H1 (cell line): ENCODE measurements around the gene MGMT. TPM values are rescaled to one million over a fixed set of nuclear protein-coding genes. Genes with fewer than 3 reads are reported as not detected.

Experiments
- CTCF ChIA-PET: fragments of 300-600 bp; sonication (Branson Sonifier 250); formaldehyde crosslinking; loops from one replicate; lab custom pipeline; 2021; ENCODE audit not compliant: partially characterized antibody; lab: Charles Lee
- POLR2A ChIA-PET: fragments of 300-600 bp; sonication (Branson Sonifier 250); formaldehyde crosslinking; loops from one replicate; lab custom pipeline; 2021; ENCODE audit warnings: inconsistent platforms; ENCODE audit not compliant: partially characterized antibody; lab: Charles Lee
- DNase-seq, 2 experiments: peaks; one replicate each; pipeline versions ENCODE4 v3.0.0 to v3.0.0-alpha.2; 2010 to 2022; ENCODE audit warnings: low spot score in 2 of 2, low read depth in 1 of 2, mixed read lengths in 1 of 2
- FAIRE-seq: peaks from 2 replicates; lab custom pipeline; 2011; peaks lifted over from hg19 to GRCh38; lab: Jason Lieb, UNC
- H2AFZ ChIP-seq: 2 replicates; pipeline ENCODE4 v1.8.1; 2012; ENCODE audit warnings: low read length, inconsistent platforms
- H2AK5ac ChIP-seq: 2 replicates; pipeline ENCODE4 v1.6.1; 2013; ENCODE audit warnings: low read depth, low read length
- H2BK120ac ChIP-seq: replicated peaks from 2 replicates; pipeline ENCODE3; 2013; ENCODE audit warnings: low read depth, low read length, inconsistent platforms
- H2BK12ac ChIP-seq: 2 replicates; pipeline ENCODE4 v1.6.1; 2013; ENCODE audit warnings: low read depth, low read length
- H2BK15ac ChIP-seq: 2 replicates; pipeline ENCODE4 v1.6.1; 2013; ENCODE audit warnings: low read length
- H2BK20ac ChIP-seq: 2 replicates; pipeline ENCODE4 v1.6.1; 2013; ENCODE audit warnings: low read length
- H2BK5ac ChIP-seq: 2 replicates; pipeline ENCODE4 v1.6.1; 2013; ENCODE audit warnings: low read depth, low read length
- H3K14ac ChIP-seq: 2 replicates; pipeline ENCODE4 v1.6.1; 2013; ENCODE audit warnings: inconsistent platforms; ENCODE audit not compliant: insufficient read length
- H3K18ac ChIP-seq: 2 replicates; pipeline ENCODE4 v1.6.1; 2013; ENCODE audit warnings: low read length; ENCODE audit errors: extremely low read depth
- H3K23ac ChIP-seq: 2 replicates; pipeline ENCODE4 v1.6.1; 2013; ENCODE audit warnings: inconsistent platforms; ENCODE audit not compliant: insufficient read length
- H3K23me2 ChIP-seq: 2 replicates; pipeline ENCODE4 v1.6.1; 2013; ENCODE audit warnings: low read depth, low read length
- H3K27ac ChIP-seq: 2 replicates; pipeline ENCODE4 v1.6.1; 2011; ENCODE audit warnings: low read depth, low read length, inconsistent platforms
- H3K27me3 ChIP-seq, 4 experiments: replicated peaks in 1 of 4; 1 replicate in 1 of 4; 2 replicates in 3 of 4; pipeline versions ENCODE4 v1.6.1 to v1.8.1; 2011 to 2013; ENCODE audit warnings: low read length in 3 of 4, mild to moderate bottlenecking in 3 of 4, inconsistent platforms in 2 of 4, mixed read lengths in 2 of 4, moderate library complexity in 1 of 4; ENCODE audit not compliant: control insufficient read depth in 3 of 4, insufficient read depth in 3 of 4; ENCODE audit errors: extremely low read depth in 1 of 4
- H3K36me3 ChIP-seq, 4 experiments: 2 replicates each; pipeline versions ENCODE4 v1.6.1 to v1.8.1; 2011 to 2013; ENCODE audit warnings: mild to moderate bottlenecking in 4 of 4, low read length in 3 of 4, moderate library complexity in 2 of 4, control low read depth in 1 of 4, inconsistent platforms in 1 of 4; ENCODE audit not compliant: insufficient read depth in 4 of 4, control insufficient read depth in 2 of 4
- H3K4ac ChIP-seq: replicated peaks from 2 replicates; pipeline ENCODE3; 2013; ENCODE audit warnings: low read length, low read depth, mixed read lengths, inconsistent platforms; ENCODE audit not compliant: insufficient read length
- H3K4me1 ChIP-seq, 4 experiments: replicated peaks in 1 of 4; 1 replicate in 1 of 4; 2 replicates in 3 of 4; pipeline versions ENCODE4 v1.6.1 to v1.8.1; 2011 to 2013; ENCODE audit warnings: low read length in 3 of 4, inconsistent platforms in 2 of 4, mixed read lengths in 1 of 4; ENCODE audit not compliant: insufficient read depth in 4 of 4, control insufficient read depth in 3 of 4
- H3K4me2 ChIP-seq, 2 experiments: 2 replicates each; pipeline versions ENCODE4 v1.6.1 to v1.8.1; 2011 to 2013; ENCODE audit warnings: low read depth in 2 of 2, low read length in 2 of 2, control low read depth in 1 of 2, inconsistent platforms in 1 of 2, mild to moderate bottlenecking in 1 of 2; ENCODE audit not compliant: insufficient read depth in 1 of 2
- H3K4me3 ChIP-seq, 4 experiments: fragments of 200-600, 300-600 bp in 1 of 4; sonication (generic), shearing (Covaris generic), sonication (Bioruptor Twin) in 1 of 4; 2 replicates each; pipeline versions ENCODE4 v1.5.1 to v1.8.1; 2011 to 2016; ENCODE audit warnings: low read length in 4 of 4, low read depth in 3 of 4, control low read depth in 2 of 4, inconsistent platforms in 2 of 4, mild to moderate bottlenecking in 2 of 4, mixed read lengths in 1 of 4, moderate library complexity in 1 of 4; ENCODE audit not compliant: insufficient read depth in 2 of 4; ENCODE audit errors: extremely low read depth in 1 of 4
- H3K56ac ChIP-seq: replicated peaks from 2 replicates; pipeline ENCODE3; 2013; ENCODE audit warnings: low read depth, mild to moderate bottlenecking, mixed read lengths, low read length, inconsistent platforms; ENCODE audit not compliant: insufficient read length
- H3K79me1 ChIP-seq: 2 replicates; pipeline ENCODE4 v1.6.1; 2013; ENCODE audit warnings: low read depth, low read length, control low read depth
- H3K79me2 ChIP-seq, 2 experiments: 2 replicates each; pipeline versions ENCODE4 v1.6.1 to v1.8.1; 2012 to 2013; ENCODE audit warnings: low read length in 2 of 2, mild to moderate bottlenecking in 2 of 2, inconsistent platforms in 1 of 2; ENCODE audit not compliant: insufficient read depth in 2 of 2, control insufficient read depth in 1 of 2
- H3K9ac ChIP-seq, 4 experiments: replicated peaks in 1 of 4; 1 replicate in 1 of 4; 2 replicates in 3 of 4; pipeline versions ENCODE4 v1.6.1 to v1.8.1; 2011 to 2013; ENCODE audit warnings: low read depth in 3 of 4, low read length in 3 of 4, control low read depth in 2 of 4, mild to moderate bottlenecking in 2 of 4, moderate library complexity in 2 of 4, inconsistent platforms in 1 of 4; ENCODE audit errors: extremely low read depth in 1 of 4
- H3K9me3 ChIP-seq, 2 experiments: 2 replicates each; pipeline versions ENCODE4 v1.6.1 to v1.8.1; 2012 to 2013; ENCODE audit warnings: mild to moderate bottlenecking in 2 of 2, moderate library complexity in 2 of 2, control low read depth in 1 of 2, inconsistent platforms in 1 of 2, low read depth in 1 of 2, low read length in 1 of 2, mixed read lengths in 1 of 2; ENCODE audit not compliant: insufficient read depth in 2 of 2
- H4K20me1 ChIP-seq, 2 experiments: replicated peaks in 1 of 2; 2 replicates each; pipeline versions ENCODE3 to v1.8.1; 2011 to 2013; ENCODE audit warnings: inconsistent platforms in 2 of 2, low read length in 2 of 2, mild to moderate bottlenecking in 1 of 2; ENCODE audit not compliant: insufficient read depth in 2 of 2, control insufficient read depth in 1 of 2
- H4K5ac ChIP-seq: 2 replicates; pipeline ENCODE4 v1.6.1; 2013; ENCODE audit warnings: low read length, low read depth, mixed read lengths, inconsistent platforms; ENCODE audit not compliant: insufficient read length
- H4K8ac ChIP-seq: 2 replicates; pipeline ENCODE4 v1.8.0; 2013; ENCODE audit warnings: mild to moderate bottlenecking, moderate library complexity, low read length, inconsistent platforms; ENCODE audit not compliant: insufficient read depth; ENCODE audit errors: extremely low read depth
- H4K91ac ChIP-seq: replicated peaks from 2 replicates; pipeline ENCODE3; 2013; ENCODE audit warnings: low read length, mixed read lengths, inconsistent platforms; ENCODE audit not compliant: insufficient read length
- ATF3 ChIP-seq: IDR thresholded peaks from 2 replicates; pipeline ENCODE4 v1.6.1; 2011; ENCODE audit warnings: low read depth, mild to moderate bottlenecking, low read length; ENCODE audit not compliant: insufficient read depth
- CREB1 ChIP-seq: IDR thresholded peaks from 2 replicates; pipeline ENCODE4 v1.6.1; 2012; ENCODE audit warnings: inconsistent platforms
- CTBP2 ChIP-seq: IDR thresholded peaks from 2 replicates; pipeline ENCODE4 v1.7.0; 2011; ENCODE audit warnings: borderline replicate concordance, mild to moderate bottlenecking, moderate library complexity, mixed read lengths, low read length; ENCODE audit not compliant: insufficient read depth, insufficient read length
- GTF2F1 ChIP-seq: IDR thresholded peaks from 2 replicates; pipeline ENCODE4 v1.6.1; 2012; ENCODE audit warnings: low read depth, low read length, improper control_type of control experiment, borderline replicate concordance
- JUND ChIP-seq: IDR thresholded peaks from 2 replicates; pipeline ENCODE4 v1.6.1; 2011; ENCODE audit warnings: mild to moderate bottlenecking, improper control_type of control experiment, low read length
- NANOG ChIP-seq: IDR thresholded peaks from 2 replicates; pipeline ENCODE4 v1.6.1; 2011; ENCODE audit warnings: low read length, low read depth, mild to moderate bottlenecking, inconsistent platforms; ENCODE audit not compliant: insufficient read depth, poor library complexity, severe bottlenecking
- POLR2AphosphoS5 ChIP-seq: IDR thresholded peaks from 2 replicates; pipeline ENCODE4 v1.6.1; 2011; ENCODE audit warnings: low read depth, low read length
- SIRT6 ChIP-seq: IDR thresholded peaks from one replicate; pipeline ENCODE4 v1.7.1; 2012; ENCODE audit warnings: low read length, inconsistent platforms
- SP4 ChIP-seq: IDR thresholded peaks from 2 replicates; pipeline ENCODE4 v1.6.1; 2012; ENCODE audit warnings: low read length, inconsistent platforms
- TAF1 ChIP-seq: IDR thresholded peaks from 2 replicates; pipeline ENCODE4 v1.6.1; 2011; ENCODE audit warnings: mild to moderate bottlenecking, low read depth, low read length
- ZNF274 ChIP-seq: IDR thresholded peaks from 2 replicates; pipeline ENCODE4 v1.7.0; 2012; ENCODE audit warnings: low read length, borderline replicate concordance; ENCODE audit errors: extremely low read depth
- WGBS, 2 experiments: shearing (Covaris generic) in 1 of 2; methylation state at CpG; one replicate each; pipeline versions ENCODE4 v1.1.6 to v1.1.7; 2013 to 2015; ENCODE audit warnings: low lambda C conversion rate in 2 of 2, mixed read lengths in 2 of 2, inconsistent platforms in 1 of 2, low coverage in 1 of 2, missing lambda C conversion rate in 1 of 2; ENCODE audit not compliant: insufficient replicate concordance in 2 of 2, insufficient coverage in 1 of 2, insufficient read length in 1 of 2; ENCODE audit errors: extremely low coverage in 1 of 2, missing lambda C conversion rate in 1 of 2; 5-methylcytosine and 5-hydroxymethylcytosine counted together
- polyA plus RNA-seq, 7 experiments: library from polyadenylated mRNA; depleted of rRNA in 3 of 7; stranded (reverse) in 5 of 7; unstranded in 2 of 7; fragments of >200 nt in 5 of 7; fragments of 200-250 nt in 2 of 7; gene quantifications; 1 replicate in 5 of 7; 2 replicates in 1 of 7; 4 replicates in 1 of 7; pipeline versions ENCODE4 v1.2.1 to v1.2.3, GENCODE V29; 2011 to 2013; ENCODE audit warnings: missing spikeins in 2 of 7, mixed read lengths in 2 of 7
- total RNA-seq: library from RNA; stranded (reverse); fragmentation: NEBNext Ultra II Directional; extraction: Animal tissue kit (Norgen Biotek cat#: 25700); gene quantifications from 2 replicates; pipeline ENCODE4 v1.2.1, GENCODE V29; 2021

MGMT gene
- total and polyA plus RNA-seq, 2 of the 8 experiments (the other 6 are each of a cell fraction or from before 2014, with no cell fraction given), result 9.9 to 10.7 TPM

- Histone ChIP-seq H3K23ac (no peak overlapping the region), H4K8ac (no peak overlapping the region), H3K27ac (no peak overlapping the region), H3K79me2 (no peaks in the 10 kb centered on the region), H2BK15ac (no peak overlapping the region), H3K23me2 (no peaks in the 10 kb centered on the region), H2BK20ac (no peak overlapping the region), H3K36me3 (no peaks in the 10 kb centered on the region), H4K5ac (no peak overlapping the region), H3K18ac (no peak overlapping the region), H3K56ac (no peak overlapping the region), H2BK120ac (no peak overlapping the region), H3K4me1 (peaks cover 0 to 8% (median 0%) of the 10 kb centered on the region in 4 experiments; a peak in 2 of 7 replicates), H4K20me1 (no peaks in the 10 kb centered on the region), H2AFZ (no peak overlapping the region), H3K4ac (no peak overlapping the region), H3K14ac (no peak overlapping the region), H3K27me3 (no peaks in the 10 kb centered on the region), H2BK12ac (no peak overlapping the region), H3K9me3 (no peaks in the 10 kb centered on the region), H2BK5ac (no peak overlapping the region), H4K91ac (no peak overlapping the region), H3K4me3 (no peak overlapping the region), H3K9ac (no peak overlapping the region), H2AK5ac (no peak overlapping the region), H3K79me1 (no peaks in the 10 kb centered on the region; the same call in 1 of the 2 replicates), H3K4me2 (no peak overlapping the region)
- FAIRE-seq, result no peak
- 84% methylated on average over 11 of the region's 11 CpGs; no CpG with 5 or more reads in 1 of the 2 experiments for WGBS, 2 experiments
- ChIA-PET POLR2A (no interaction called here), CTCF (no interaction called here)
- no peak for DNase-seq
- TF ChIP-seq TAF1 (no peak), GTF2F1 (no peak), JUND (no peak), SIRT6 (no peak), NANOG (no peak), SP4 (no peak), CREB1 (no peak), ZNF274 (no peak), ATF3 (no peak), POLR2AphosphoS5 (no peak), CTBP2 (no peak)
Observed at GRCh38 chr10:129624526-129624925, 157.5 kb downstream of the MGMT start.
